Measurements from ENCODE around the gene SUPT5H. TPM values are rescaled to one million over a fixed set of nuclear protein-coding genes. Genes with fewer than 3 reads are reported as not detected.

The SUPT5H gene
- total and polyA plus RNA-seq, 2 of the 13 experiments (the other 11 are each of a cell fraction or from before 2014, with no cell fraction given), result 48.2 to 51.7 TPM

DNA sequence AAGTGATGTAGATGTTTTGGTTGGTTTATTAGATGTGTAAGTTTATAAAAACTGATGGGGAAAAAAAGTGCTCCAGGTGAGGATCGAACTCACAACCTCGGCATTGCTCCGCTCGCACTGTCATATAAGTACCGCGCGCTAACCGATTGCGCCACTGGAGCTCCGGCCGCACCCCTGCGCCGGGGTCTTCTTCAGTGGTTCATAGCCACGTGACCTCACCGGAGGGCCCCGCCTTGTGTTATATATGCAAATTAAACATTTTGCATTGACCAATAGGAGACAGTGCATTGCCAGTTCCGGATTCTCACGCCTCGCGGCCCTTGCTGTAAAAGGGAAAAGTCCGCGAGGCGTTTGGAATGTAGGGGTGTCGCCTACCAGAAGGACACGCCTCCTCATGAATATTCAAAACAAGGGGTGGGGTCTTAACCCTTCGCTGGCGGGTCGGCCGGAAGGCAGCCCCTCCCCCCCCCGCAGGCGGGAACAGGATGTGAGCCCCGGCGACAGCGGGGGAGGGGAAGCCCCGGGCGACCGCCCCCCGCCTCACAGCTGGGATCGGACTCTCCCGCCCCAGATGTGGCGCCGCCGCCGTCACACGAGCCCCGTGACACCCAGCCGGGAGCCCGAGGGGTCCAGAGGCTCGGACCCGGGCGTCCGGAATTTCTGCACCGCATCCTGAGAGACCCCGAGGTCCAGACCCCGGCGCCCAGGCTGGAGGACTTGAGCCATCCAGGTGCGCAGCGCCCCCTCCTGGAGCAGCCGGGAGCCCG is 33.1 kb upstream of the SUPT5H start, which contains the start of gene PLEKHG2 (continued):
- TF ChIP-seq, protein P1, sequence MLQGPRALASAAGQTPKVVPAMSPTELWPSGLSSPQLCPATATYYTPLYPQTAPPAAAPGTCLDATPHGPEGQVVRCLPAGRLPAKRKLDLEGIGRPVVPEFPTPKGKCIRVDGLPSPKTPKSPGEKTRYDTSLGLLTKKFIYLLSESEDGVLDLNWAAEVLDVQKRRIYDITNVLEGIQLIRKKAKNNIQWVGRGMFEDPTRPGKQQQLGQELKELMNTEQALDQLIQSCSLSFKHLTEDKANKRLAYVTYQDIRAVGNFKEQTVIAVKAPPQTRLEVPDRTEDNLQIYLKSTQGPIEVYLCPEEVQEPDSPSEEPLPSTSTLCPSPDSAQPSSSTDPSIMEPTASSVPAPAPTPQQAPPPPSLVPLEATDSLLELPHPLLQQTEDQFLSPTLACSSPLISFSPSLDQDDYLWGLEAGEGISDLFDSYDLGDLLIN (CRISPR knock-in tag; IDR thresholded peaks at IDR 0.05; ENCODE audit: borderline replicate concordance), result 0 out of 2 replicates have a peak, but pooled peaks have one; percentile 52
- no peak for TF ChIP-seq NCOA5 (CRISPR knock-in tag; IDR thresholded peaks at IDR 0.05)
- 0 out of 4 replicates have a peak, but pooled peaks of 1 of the 2 experiments have one; percentile 29 for TF ChIP-seq NR2F1 (CRISPR knock-in tag; IDR thresholded peaks at IDR 0.05)
- no peak for TF ChIP-seq SMAD1 (CRISPR knock-in tag; IDR thresholded peaks at IDR 0.05; ENCODE audit: borderline replicate concordance, low read depth)
- peak; percentile 50; the same call in 1 of the 2 replicates for TF ChIP-seq MEF2D (CRISPR knock-in tag; IDR thresholded peaks at IDR 0.05)
- no peak for TF ChIP-seq ZFP36 (IDR thresholded peaks at IDR 0.05; ENCODE audit: borderline replicate concordance, low read depth, low read length, partially characterized antibody)
- TF ChIP-seq JUND (CRISPR knock-in tag; IDR thresholded peaks at IDR 0.05), result peak; percentile 73; the same call in 1 of the 2 replicates
- peak; percentile 84 for TF ChIP-seq U2AF1 (optimal IDR thresholded peaks at IDR 0.05; ENCODE audit: low read depth, low read length)
- peak; percentile 57; the same call in 1 of the 2 replicates for TF ChIP-seq ZMYM4 (CRISPR knock-in tag; IDR thresholded peaks at IDR 0.05)
- TF ChIP-seq PRPF4 (IDR thresholded peaks at IDR 0.05; ENCODE audit: low read depth, low read length, poor library complexity, severe bottlenecking), result peak; percentile 96
- TF ChIP-seq HNF1B (CRISPR knock-in tag; IDR thresholded peaks at IDR 0.05), result 0 out of 2 replicates have a peak, but pooled peaks have one; percentile 30
- TF ChIP-seq NR0B2 (CRISPR knock-in tag; IDR thresholded peaks at IDR 0.05), result no peak
- TF ChIP-seq E2F1 (CRISPR knock-in tag; IDR thresholded peaks at IDR 0.05), result peak; percentile 67; the same call in 1 of the 2 replicates
- TF ChIP-seq THAP11 (CRISPR knock-in tag; IDR thresholded peaks at IDR 0.05), result peak; percentile 83
- TF ChIP-seq MED1 (CRISPR knock-in tag; IDR thresholded peaks at IDR 0.05), result peak; percentile 56
- peak; percentile 21; the same call in 1 of the 2 replicates for TF ChIP-seq NCOA2 (CRISPR knock-in tag; IDR thresholded peaks at IDR 0.05)
- TF ChIP-seq, protein P2, sequence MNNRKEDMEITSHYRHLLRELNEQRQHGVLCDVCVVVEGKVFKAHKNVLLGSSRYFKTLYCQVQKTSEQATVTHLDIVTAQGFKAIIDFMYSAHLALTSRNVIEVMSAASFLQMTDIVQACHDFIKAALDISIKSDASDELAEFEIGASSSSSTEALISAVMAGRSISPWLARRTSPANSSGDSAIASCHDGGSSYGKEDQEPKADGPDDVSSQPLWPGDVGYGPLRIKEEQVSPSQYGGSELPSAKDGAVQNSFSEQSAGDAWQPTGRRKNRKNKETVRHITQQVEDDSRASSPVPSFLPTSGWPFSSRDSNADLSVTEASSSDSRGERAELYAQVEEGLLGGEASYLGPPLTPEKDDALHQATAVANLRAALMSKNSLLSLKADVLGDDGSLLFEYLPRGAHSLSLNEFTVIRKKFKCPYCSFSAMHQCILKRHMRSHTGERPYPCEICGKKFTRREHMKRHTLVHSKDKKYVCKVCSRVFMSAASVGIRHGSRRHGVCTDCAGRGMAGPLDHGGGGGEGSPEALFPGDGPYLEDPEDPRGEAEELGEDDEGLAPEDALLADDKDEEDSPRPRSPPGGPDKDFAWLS (CRISPR knock-in tag; IDR thresholded peaks at IDR 0.05; ENCODE audit: borderline replicate concordance), result 0 out of 2 replicates have a peak, but pooled peaks have one; percentile 44
- TF ChIP-seq, protein P3, sequence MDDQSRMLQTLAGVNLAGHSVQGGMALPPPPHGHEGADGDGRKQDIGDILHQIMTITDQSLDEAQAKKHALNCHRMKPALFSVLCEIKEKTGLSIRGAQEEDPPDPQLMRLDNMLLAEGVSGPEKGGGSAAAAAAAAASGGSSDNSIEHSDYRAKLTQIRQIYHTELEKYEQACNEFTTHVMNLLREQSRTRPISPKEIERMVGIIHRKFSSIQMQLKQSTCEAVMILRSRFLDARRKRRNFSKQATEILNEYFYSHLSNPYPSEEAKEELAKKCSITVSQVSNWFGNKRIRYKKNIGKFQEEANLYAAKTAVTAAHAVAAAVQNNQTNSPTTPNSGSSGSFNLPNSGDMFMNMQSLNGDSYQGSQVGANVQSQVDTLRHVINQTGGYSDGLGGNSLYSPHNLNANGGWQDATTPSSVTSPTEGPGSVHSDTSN (CRISPR knock-in tag; IDR thresholded peaks at IDR 0.05; ENCODE audit: borderline replicate concordance), result no peak
- TF ChIP-seq ZNF670 (CRISPR knock-in tag; IDR thresholded peaks at IDR 0.05; ENCODE audit: borderline replicate concordance), result peak; percentile 72; the same call in 1 of the 2 replicates
